ENCODE data around the gene PPM1J. TPM values are rescaled to one million over a fixed set of nuclear protein-coding genes. Genes with fewer than 3 reads are reported as not detected.

PPM1J gene
- total RNA-seq, 1 donor from 2014 or later: 5.2 TPM

DNA sequence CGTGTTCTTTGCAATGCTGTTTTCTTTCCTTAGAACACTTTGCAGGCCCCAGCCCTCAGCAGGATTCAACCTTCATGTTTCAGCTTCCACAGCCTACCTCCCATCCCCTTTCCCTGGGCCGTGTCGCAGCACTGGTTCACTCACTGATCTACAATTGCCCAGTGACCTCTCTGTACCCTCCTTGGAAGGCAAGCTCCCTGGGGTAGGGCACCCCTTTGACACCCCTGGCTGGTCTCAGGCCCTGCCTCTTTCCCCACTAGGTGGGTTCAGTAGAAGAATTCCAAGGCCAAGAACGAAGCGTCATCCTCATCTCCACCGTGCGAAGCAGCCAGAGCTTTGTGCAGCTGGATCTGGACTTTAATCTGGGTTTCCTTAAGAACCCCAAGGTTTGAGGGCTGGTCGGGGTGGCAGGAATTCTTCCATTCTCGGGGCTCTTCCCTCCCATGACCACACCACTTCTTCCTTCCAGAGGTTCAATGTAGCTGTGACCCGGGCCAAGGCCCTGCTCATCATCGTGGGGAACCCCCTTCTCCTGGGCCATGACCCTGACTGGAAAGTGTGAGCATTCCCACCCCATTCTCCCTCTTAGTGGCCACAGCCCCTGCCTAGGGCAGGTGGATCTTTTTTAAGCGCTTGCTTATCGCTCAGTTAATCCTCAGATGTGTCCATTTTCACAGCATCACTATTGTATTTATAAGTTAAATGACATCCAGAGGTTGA is 15.5 kb downstream of the PPM1J start:
- Histone ChIP-seq H2AFZ (ENCODE audit: low read depth, low read length) (no peak overlapping the region), H4K20me1 (ENCODE audit: insufficient read depth, low read length) (peaks cover 26% of the 10 kb centered on the region), H3K9me3 (ENCODE audit: insufficient read depth, low read depth, low read length) (no peaks in the 10 kb centered on the region), H3K4me3 (ENCODE audit: insufficient read depth, low read depth, low read length) (no peak overlapping the region), H3K4me2 (ENCODE audit: low read length) (peak overlapping the region; percentile 78), H3K4me1 (ENCODE audit: insufficient read depth, low read length) (peaks cover 50% of the 10 kb centered on the region), H3K27me3 (ENCODE audit: insufficient read depth, low read length) (no peaks in the 10 kb centered on the region), H3K27ac (ENCODE audit: low read depth, low read length) (peak overlapping the region; percentile 86), H3K79me2 (ENCODE audit: insufficient read depth, low read length) (peaks cover 27% of the 10 kb centered on the region), H3K9ac (ENCODE audit: low read length) (peak overlapping the region; percentile 69), H3K36me3 (ENCODE audit: insufficient read depth, low read length) (peaks cover 31% of the 10 kb centered on the region)
- Mint-ChIP-seq H3K36me3 (ENCODE audit: low read depth, unreplicated experiment) (peaks cover 25% of the 10 kb centered on the region), H3K9me3 (ENCODE audit: unreplicated experiment) (no peaks in the 10 kb centered on the region), H3K4me3 (ENCODE audit: unreplicated experiment) (peak overlapping the region; percentile 2), H3K27ac (ENCODE audit: unreplicated experiment) (peak overlapping the region; percentile 96), H3K27me3 (ENCODE audit: low read depth, unreplicated experiment) (no peaks in the 10 kb centered on the region), H3K4me1 (ENCODE audit: low read depth, unreplicated experiment) (peaks cover 55% of the 10 kb centered on the region)
- no peak for TF ChIP-seq EZH2 (IDR thresholded peaks at IDR 0.05; ENCODE audit: insufficient read depth, low read length)
- TF ChIP-seq, protein P1, sequence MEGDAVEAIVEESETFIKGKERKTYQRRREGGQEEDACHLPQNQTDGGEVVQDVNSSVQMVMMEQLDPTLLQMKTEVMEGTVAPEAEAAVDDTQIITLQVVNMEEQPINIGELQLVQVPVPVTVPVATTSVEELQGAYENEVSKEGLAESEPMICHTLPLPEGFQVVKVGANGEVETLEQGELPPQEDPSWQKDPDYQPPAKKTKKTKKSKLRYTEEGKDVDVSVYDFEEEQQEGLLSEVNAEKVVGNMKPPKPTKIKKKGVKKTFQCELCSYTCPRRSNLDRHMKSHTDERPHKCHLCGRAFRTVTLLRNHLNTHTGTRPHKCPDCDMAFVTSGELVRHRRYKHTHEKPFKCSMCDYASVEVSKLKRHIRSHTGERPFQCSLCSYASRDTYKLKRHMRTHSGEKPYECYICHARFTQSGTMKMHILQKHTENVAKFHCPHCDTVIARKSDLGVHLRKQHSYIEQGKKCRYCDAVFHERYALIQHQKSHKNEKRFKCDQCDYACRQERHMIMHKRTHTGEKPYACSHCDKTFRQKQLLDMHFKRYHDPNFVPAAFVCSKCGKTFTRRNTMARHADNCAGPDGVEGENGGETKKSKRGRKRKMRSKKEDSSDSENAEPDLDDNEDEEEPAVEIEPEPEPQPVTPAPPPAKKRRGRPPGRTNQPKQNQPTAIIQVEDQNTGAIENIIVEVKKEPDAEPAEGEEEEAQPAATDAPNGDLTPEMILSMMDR (IDR thresholded peaks at IDR 0.05; ENCODE audit: insufficient read depth, low read depth, low read length): no peak
- DNase-seq (ENCODE audit: low read depth) (no peak), FAIRE-seq (no peak)

DNA sequence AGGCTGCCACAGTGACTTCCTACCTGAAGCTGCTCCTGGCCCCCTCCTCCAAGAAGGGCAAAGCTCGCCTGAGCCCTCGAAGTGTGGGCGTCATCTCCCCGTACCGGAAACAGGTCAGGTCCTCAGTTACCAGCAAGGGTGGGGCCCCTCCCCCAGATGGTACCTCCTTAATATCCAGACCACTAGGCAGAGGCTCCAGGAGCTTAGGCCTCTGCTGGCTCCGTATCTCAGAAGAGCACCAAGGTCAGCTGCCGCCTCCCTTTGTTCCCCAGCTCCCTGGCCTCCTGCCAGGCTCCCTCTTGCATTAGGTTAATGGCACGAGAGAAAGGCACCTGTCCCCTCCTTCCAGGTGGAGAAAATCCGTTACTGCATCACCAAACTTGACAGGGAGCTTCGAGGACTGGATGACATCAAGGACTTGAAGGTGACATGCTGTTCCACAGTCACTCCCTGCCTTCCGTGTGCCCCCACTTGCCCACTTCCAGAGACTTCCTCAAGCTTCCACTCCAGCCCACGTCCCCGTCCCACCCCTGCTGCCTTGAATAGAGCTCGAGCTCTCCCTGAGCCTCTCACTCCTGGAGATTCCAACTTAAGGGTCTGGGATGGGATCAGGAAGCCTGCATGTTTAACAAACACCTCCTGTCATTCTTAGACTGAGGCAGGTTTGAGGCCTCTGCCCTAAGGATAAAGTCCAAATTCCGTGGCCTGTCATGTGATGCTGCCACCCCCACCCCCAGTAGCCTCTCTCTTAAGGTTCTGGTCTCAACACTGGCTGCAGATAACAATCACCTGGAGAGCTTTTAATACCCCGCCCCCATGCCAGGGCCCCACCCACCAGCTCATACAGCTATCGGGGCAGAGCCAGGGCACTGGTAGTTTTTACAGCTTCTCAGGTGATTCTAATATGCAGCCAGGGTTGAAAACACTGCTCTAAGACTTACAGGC is 16.5 kb downstream of the PPM1J start:
- H3K27me3 ChIP-seq (ENCODE audit: insufficient read depth, low read length): no peaks in the 10 kb centered on the region
- H3K4me2 ChIP-seq (ENCODE audit: low read length): no peak overlapping the region
- H2AFZ ChIP-seq (ENCODE audit: low read depth, low read length): no peak overlapping the region
- H3K4me3 ChIP-seq (ENCODE audit: insufficient read depth, low read depth, low read length): no peak overlapping the region
- Mint-ChIP-seq H3K9me3 (ENCODE audit: unreplicated experiment) (no peaks in the 10 kb centered on the region), H3K27ac (ENCODE audit: unreplicated experiment) (peak overlapping the region; percentile 47), H3K36me3 (ENCODE audit: low read depth, unreplicated experiment) (peaks cover 23% of the 10 kb centered on the region), H3K4me1 (ENCODE audit: low read depth, unreplicated experiment) (peaks cover 49% of the 10 kb centered on the region), H3K4me3 (ENCODE audit: unreplicated experiment) (no peak overlapping the region), H3K27me3 (ENCODE audit: low read depth, unreplicated experiment) (no peaks in the 10 kb centered on the region)
- peaks cover 17% of the 10 kb centered on the region for H4K20me1 ChIP-seq (ENCODE audit: insufficient read depth, low read length)
- H3K36me3 ChIP-seq (ENCODE audit: insufficient read depth, low read length): peaks cover 28% of the 10 kb centered on the region
- no peaks in the 10 kb centered on the region for H3K9me3 ChIP-seq (ENCODE audit: insufficient read depth, low read depth, low read length)
- H3K9ac ChIP-seq (ENCODE audit: low read length): no peak overlapping the region
- peaks cover 40% of the 10 kb centered on the region for H3K4me1 ChIP-seq (ENCODE audit: insufficient read depth, low read length)
- H3K79me2 ChIP-seq (ENCODE audit: insufficient read depth, low read length): peaks cover 18% of the 10 kb centered on the region
- FAIRE-seq: no peak
- DNase-seq (ENCODE audit: low read depth): no peak
- no peak for TF ChIP-seq EZH2 (IDR thresholded peaks at IDR 0.05; ENCODE audit: insufficient read depth, low read length)
- TF ChIP-seq, protein P1 (IDR thresholded peaks at IDR 0.05; ENCODE audit: insufficient read depth, low read depth, low read length): no peak
- no peak overlapping the region for H3K27ac ChIP-seq (ENCODE audit: low read depth, low read length)
